HG02642 (cell line): Measurements from ENCODE around the gene TTPAL.

Source experiments
- ATAC-seq: cut with Tn5 transposase; IDR thresholded peaks from one replicate; pipeline ENCODE4 v1.9.1; 2021; ENCODE audit warnings: mild to moderate bottlenecking; ENCODE audit not compliant: unreplicated experiment, poor library complexity

Gene TTPAL

GRCh38 chr20:44475694-44476560 is at the start of gene TTPAL:
TSS of gene TTPAL (plus strand) at chr20:44475874. CDS start at chr20:44480000, 4,126 bp downstream.
- peak; percentile 93 for ATAC-seq

DNA sequence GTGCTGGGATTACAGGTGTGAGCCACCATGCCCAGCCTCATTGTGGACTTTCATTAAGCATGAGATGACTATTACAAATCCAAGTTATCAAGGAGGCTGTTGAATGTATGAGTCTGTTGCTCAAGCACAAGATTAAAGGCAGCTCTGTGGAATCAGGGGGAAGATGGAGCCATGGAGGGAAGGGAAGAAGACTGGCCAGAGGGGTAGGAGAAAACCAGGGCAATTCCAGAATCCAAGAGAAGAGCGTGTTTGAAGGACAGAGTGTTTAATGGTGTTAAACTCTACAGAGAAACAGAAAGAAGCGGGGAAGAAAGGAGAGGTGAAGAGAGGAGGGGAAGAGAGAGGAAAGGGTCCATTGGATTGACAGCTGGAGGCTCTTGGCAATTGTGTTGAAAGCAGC is 49.8 kb upstream of the TTPAL start:
- no peak for ATAC-seq

- no peak for ATAC-seq
Observed at GRCh38 chr20:44426879-44427790, 48.5 kb upstream of the TTPAL start.

DNA sequence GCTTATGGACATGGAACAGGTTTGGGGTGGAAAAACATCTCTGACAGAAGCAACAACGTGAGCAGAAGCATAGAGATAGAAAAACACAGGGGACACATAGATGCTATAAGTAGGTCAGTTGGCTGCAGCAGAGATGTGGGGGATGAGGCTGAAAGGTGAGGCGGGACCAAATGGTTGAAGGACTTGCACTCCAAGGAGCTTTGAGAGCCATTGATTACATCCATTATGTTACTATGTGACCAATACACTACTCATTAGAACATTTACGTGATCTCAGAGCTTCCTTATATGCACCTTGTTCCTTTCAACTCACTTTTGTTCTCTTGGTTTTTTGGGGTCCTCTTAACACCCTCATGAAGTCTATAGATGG is 47.9 kb upstream of the TTPAL start:
- no peak for ATAC-seq

DNA sequence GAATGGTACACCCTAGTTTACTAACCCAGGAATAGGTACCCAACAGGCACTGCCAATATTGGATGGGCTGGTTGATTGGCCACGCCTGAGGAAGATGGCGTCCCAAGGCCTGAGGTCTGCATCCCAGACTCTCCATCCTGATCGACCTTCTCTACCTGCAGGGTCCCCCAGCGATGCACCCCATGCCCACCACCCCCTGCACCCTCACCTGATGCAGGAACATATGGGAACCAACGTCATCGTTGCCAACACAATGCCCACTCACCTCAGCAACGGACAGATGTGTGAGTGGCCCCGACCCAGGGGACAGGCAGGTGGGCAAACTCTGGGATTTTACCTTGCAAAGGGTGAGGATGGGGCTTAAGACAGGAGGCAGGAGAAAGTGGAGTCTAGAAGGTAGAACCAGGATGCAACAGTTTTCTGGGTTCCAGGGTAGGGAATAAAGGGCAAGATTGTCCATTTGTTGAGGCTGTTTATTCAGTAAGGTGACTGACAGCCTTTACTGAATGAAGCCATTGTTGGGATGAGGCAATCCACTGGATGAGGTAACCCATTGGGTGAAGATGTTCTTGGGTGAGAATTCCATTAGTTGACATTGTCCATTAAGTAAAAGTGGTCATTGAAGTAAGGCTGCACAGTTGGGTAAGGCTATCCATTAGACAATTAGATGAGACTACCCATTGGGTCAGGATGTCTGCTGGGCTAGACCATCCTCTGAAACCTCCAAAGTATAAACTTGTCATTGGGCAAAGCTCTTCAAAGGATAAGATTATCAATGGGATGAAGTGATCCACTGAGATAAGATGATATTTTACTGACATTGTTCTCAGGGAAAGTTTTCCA is 47.3 kb upstream of the TTPAL start:
- ATAC-seq: no peak

GRCh38 chr20:44429017-44429339 is 46.7 kb upstream of the TTPAL start:
- no peak for ATAC-seq

- ATAC-seq: no peak
Observed at GRCh38 chr20:44429419-44430269, 46.0 kb upstream of the TTPAL start.

DNA sequence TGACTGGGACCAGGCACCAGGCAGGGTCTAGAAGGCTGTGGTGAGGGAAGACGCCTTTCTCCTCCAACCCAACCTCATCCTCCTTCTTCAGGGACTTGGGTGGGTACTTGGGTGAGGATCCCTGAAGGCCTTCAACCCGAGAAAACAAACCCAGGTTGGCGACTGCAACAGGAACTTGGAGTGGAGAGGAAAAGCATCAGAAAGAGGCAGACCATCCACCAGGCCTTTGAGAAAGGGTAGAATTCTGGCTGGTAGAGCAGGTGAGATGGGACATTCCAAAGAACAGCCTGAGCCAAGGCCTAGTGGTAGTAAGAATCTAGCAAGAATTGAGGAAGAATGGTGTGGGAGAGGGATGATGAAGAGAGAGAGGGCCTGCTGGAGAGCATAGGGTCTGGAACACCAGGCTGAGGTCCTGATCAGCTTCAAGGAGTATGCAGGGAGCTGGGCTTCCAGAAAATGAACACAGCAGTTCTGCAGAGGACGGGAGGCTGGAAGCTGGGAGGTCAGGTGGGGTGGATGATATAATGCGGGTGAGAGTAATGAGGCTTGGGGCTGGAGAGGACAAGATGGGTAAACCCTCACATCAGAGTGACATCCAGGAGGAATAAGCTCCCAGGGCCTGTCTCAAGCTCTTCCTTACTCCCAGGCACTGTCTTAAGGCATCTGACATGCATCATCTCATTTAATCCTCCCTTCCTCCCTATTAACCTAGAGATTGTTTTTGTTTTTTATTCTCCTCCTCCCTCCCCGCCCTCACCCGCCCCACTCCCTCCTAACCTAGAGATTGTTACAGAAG is 45.2 kb upstream of the TTPAL start:
- ATAC-seq: no peak

DNA sequence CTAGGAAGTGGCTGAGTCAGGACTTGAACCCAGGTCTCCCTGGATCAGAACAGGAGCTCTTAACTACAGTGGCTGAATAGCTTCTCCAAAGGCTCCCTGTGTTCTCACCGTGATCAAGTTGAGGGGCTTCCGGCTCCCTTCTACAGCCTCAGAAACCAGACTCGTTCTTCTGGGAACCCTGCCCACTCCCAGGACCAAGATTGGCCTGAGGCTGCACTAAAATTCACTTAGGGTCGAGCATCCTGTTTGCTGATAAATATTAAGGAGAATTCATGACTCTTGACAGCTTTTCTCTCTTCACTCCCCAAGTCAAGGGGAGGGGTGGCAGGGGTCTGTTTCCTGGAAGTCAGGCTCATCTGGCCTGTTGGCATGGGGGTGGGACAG is 44.6 kb upstream of the TTPAL start:
- no peak for ATAC-seq

GRCh38 chr20:44431502-44432234 is 44.0 kb upstream of the TTPAL start:
- ATAC-seq: no peak

- ATAC-seq: no peak
Observed at GRCh38 chr20:44432618-44433577, 42.8 kb upstream of the TTPAL start.

GRCh38 chr20:44433751-44434538 is 41.7 kb upstream of the TTPAL start:
- ATAC-seq: no peak

DNA sequence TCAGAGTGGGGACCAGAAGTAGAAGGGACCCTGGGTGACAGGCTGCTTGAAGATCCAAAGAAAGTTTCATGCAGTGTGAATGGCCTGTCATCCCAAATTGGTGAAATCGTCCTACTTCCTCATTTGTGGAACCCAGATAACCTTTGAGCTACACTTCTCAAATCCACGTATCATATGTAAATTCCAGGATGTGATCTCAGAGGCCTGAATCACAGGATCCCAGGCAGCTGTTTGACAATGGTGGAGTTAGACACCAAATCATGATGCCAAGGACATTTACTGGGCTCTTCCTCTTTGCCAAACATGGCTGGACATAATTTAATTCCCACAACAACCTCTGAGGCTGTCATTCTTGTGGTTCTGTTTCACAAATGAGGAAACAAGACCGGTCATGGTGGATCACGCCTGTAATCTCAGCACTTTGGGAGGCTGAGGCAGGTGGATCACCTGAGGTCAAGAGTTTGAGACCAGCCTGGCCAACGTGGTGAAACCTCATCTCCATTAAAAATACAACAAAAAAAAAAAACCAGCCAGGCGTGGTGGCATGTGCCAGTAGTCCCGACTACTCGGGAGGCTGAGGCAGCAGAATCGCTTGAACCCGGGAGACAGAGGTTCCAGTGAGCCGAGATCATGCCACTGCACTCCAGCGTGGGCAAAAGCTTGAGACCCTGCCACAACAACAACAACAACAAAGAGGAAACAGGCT is 39.9 kb upstream of the TTPAL start:
- no peak for ATAC-seq

DNA sequence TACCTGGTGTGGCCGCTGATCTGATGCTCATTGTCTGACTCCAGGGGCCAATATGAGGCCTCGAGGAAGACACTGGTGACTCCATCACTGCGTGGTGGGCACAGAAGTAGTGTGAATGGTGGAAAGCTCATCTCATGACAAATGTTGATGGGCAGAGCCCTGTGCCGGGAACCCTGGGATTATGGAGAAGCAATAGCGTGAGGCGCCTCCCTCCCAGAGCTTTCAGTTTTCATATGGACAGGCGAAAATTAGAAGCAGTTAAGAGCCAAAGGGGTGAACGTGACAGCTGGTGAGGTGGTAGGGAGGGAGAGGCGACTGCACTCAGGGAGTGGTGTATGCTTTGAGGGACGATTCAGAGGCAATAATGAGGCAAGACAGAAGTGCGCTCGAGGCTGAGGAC is 39.3 kb upstream of the TTPAL start:
- ATAC-seq: no peak

DNA sequence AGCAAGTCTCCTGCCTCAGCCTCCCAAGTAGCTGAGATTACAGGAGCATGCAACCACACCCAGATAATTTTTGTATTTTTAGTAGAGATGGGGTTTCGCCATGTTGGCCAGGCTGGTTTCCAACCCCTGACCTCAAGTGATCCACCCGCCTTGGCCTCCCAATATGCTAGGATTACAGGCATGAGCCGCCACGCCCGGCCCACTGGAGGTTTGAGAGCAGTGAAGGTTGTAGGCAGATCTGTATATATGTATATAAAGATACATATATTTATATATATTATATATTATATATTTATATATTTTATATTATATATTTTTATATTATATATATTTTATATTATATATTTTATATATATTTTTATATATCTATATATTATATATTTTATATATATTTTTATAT is 38.2 kb upstream of the TTPAL start:
- ATAC-seq: no peak

GRCh38 chr20:44438782-44439181 is 36.9 kb upstream of the TTPAL start:
- no peak for ATAC-seq
